H9 (cell line): ENCODE results near the gene FBXO11. TPM values are rescaled to one million over a fixed set of nuclear protein-coding genes. Genes with fewer than 3 reads are reported as not detected.

ENCODE experiments used
- DNase-seq: peaks from one replicate; pipeline ENCODE4 v3.0.0-alpha.2; 2017
- H2AFZ ChIP-seq: one replicate; pipeline ENCODE4 v1.6.1; 2013; ENCODE audit warnings: mild to moderate bottlenecking, low read length, control low read depth, moderate library complexity
- H2AK5ac ChIP-seq: 2 replicates; pipeline ENCODE4 v1.6.1; 2013; ENCODE audit warnings: low read length, control low read depth, mixed read lengths; ENCODE audit not compliant: insufficient read length
- H2BK120ac ChIP-seq: one replicate; pipeline ENCODE4 v1.6.1; 2013; ENCODE audit warnings: low read depth, mild to moderate bottlenecking, low read length, control low read depth, inconsistent platforms; ENCODE audit not compliant: poor library complexity, severe bottlenecking
- H2BK12ac ChIP-seq: 2 replicates; pipeline ENCODE4 v1.6.1; 2013; ENCODE audit warnings: low read length, control low read depth, mixed read lengths, low read depth; ENCODE audit not compliant: insufficient read length
- H2BK15ac ChIP-seq: 2 replicates; pipeline ENCODE4 v1.6.1; 2013; ENCODE audit warnings: low read depth, low read length, control low read depth
- H2BK20ac ChIP-seq: one replicate; pipeline ENCODE4 v1.6.1; 2013; ENCODE audit warnings: low read depth, mild to moderate bottlenecking, low read length, control low read depth, inconsistent platforms; ENCODE audit not compliant: poor library complexity, severe bottlenecking
- H2BK5ac ChIP-seq: 2 replicates; pipeline ENCODE4 v1.6.1; 2013; ENCODE audit warnings: low read length, control low read depth, mixed read lengths; ENCODE audit not compliant: insufficient read length
- H3K14ac ChIP-seq: 2 replicates; pipeline ENCODE4 v1.6.1; 2013; ENCODE audit warnings: low read length, control low read depth; ENCODE audit not compliant: insufficient read depth
- H3K18ac ChIP-seq: 2 replicates; pipeline ENCODE4 v1.6.1; 2013; ENCODE audit warnings: low read depth, mild to moderate bottlenecking, mixed read lengths, low read length, control low read depth; ENCODE audit not compliant: insufficient read length
- H3K23ac ChIP-seq: 2 replicates; pipeline ENCODE4 v1.6.1; 2013; ENCODE audit warnings: low read length, control low read depth, mixed read lengths, low read depth; ENCODE audit not compliant: insufficient read length
- H3K23me2 ChIP-seq: 2 replicates; pipeline ENCODE4 v1.6.1; 2013; ENCODE audit warnings: low read depth, mild to moderate bottlenecking, mixed read lengths, low read length, control low read depth; ENCODE audit not compliant: insufficient read length, poor library complexity, severe bottlenecking
- H3K27ac ChIP-seq: 2 replicates; pipeline ENCODE4 v1.5.1; 2013; ENCODE audit warnings: low read length, control low read depth, mixed read lengths, low read depth; ENCODE audit not compliant: insufficient read length
- H3K27me3 ChIP-seq: 2 replicates; pipeline ENCODE4 v1.6.1; 2013; ENCODE audit warnings: low read length, control low read depth, inconsistent platforms; ENCODE audit not compliant: insufficient read depth
- H3K4ac ChIP-seq: 2 replicates; pipeline ENCODE4 v1.6.1; 2013; ENCODE audit warnings: low read depth, mild to moderate bottlenecking, control low read depth, inconsistent platforms, low read length, moderate library complexity
- H3K4me1 ChIP-seq: 2 replicates; pipeline ENCODE4 v1.6.1; 2013; ENCODE audit warnings: low read length, control low read depth, inconsistent platforms; ENCODE audit not compliant: insufficient read depth
- H3K4me2 ChIP-seq: 2 replicates; pipeline ENCODE4 v1.6.1; 2013; ENCODE audit warnings: low read length, control low read depth, mixed read lengths; ENCODE audit not compliant: insufficient read length, insufficient read depth
- H3K56ac ChIP-seq: 2 replicates; pipeline ENCODE4 v1.6.1; 2013; ENCODE audit warnings: low read depth, mild to moderate bottlenecking, mixed read lengths, low read length, control low read depth; ENCODE audit not compliant: insufficient read length
- H3K79me1 ChIP-seq: 2 replicates; pipeline ENCODE4 v1.6.1; 2013; ENCODE audit warnings: low read depth, mild to moderate bottlenecking, moderate library complexity, low read length, control low read depth, inconsistent platforms; ENCODE audit not compliant: insufficient read depth, poor library complexity, severe bottlenecking
- H3K79me2 ChIP-seq: 2 replicates; pipeline ENCODE4 v1.6.1; 2013; ENCODE audit warnings: low read length, control low read depth, inconsistent platforms; ENCODE audit not compliant: insufficient read depth
- H3K9ac ChIP-seq: 2 replicates; pipeline ENCODE4 v1.6.1; 2013; ENCODE audit warnings: low read length, control low read depth, mixed read lengths; ENCODE audit not compliant: insufficient read length; ENCODE audit errors: extremely low read depth
- H3K9me3 ChIP-seq: one replicate; pipeline ENCODE4 v1.6.1; 2013; ENCODE audit warnings: low read depth, low read length, inconsistent platforms; ENCODE audit not compliant: control insufficient read depth
- H3T11ph ChIP-seq: one replicate; pipeline ENCODE4 v1.6.1; 2013; ENCODE audit warnings: mild to moderate bottlenecking, low read length, control low read depth, inconsistent platforms
- H4K20me1 ChIP-seq: one replicate; pipeline ENCODE4 v1.6.1; 2013; ENCODE audit not compliant: control insufficient read depth, insufficient read length, insufficient read depth
- H4K5ac ChIP-seq: 2 replicates; pipeline ENCODE4 v1.6.1; 2013; ENCODE audit warnings: low read depth, mild to moderate bottlenecking, mixed read lengths, low read length, control low read depth; ENCODE audit not compliant: insufficient read length
- H4K8ac ChIP-seq: replicated peaks from 2 replicates; pipeline ENCODE4 v1.6.1; 2013; ENCODE audit warnings: low read length, control low read depth, mixed read lengths, low read depth; ENCODE audit not compliant: insufficient read length
- H4K91ac ChIP-seq: 2 replicates; pipeline ENCODE4 v1.6.1; 2013; ENCODE audit warnings: low read depth, mild to moderate bottlenecking, moderate library complexity, mixed read lengths, low read length, control low read depth; ENCODE audit not compliant: insufficient read length
- H3K27ac Mint-ChIP-seq, 3 experiments: 2 replicates in 2 of 3; 3 replicates in 1 of 3; pipeline ENCODE4 v1.8.0; 2020 to 2021; ENCODE audit warnings: mixed read lengths in 3 of 3, mild to moderate bottlenecking in 1 of 3, moderate library complexity in 1 of 3
- H3K27me3 Mint-ChIP-seq: 2 replicates; pipeline ENCODE4 v1.8.0; 2021; ENCODE audit warnings: low read depth, mild to moderate bottlenecking, moderate library complexity, mixed read lengths
- H3K36me3 Mint-ChIP-seq, 3 experiments: 2 replicates in 2 of 3; 3 replicates in 1 of 3; pipeline ENCODE4 v1.8.0; 2020 to 2021; ENCODE audit warnings: low read depth in 3 of 3, mixed read lengths in 3 of 3; ENCODE audit not compliant: insufficient read depth in 1 of 3
- H3K4me1 Mint-ChIP-seq, 2 experiments: 2 replicates each; pipeline ENCODE4 v1.8.0; 2020; ENCODE audit warnings: mixed read lengths in 2 of 2
- H3K4me3 Mint-ChIP-seq, 2 experiments: 2 replicates in 1 of 2; 3 replicates in 1 of 2; pipeline ENCODE4 v1.8.0; 2020 to 2021; ENCODE audit warnings: mild to moderate bottlenecking in 2 of 2, mixed read lengths in 2 of 2, moderate library complexity in 1 of 2
- H3K9me3 Mint-ChIP-seq, 2 experiments: 2 replicates in 1 of 2; 3 replicates in 1 of 2; pipeline ENCODE4 v1.8.0; 2020; ENCODE audit warnings: mild to moderate bottlenecking in 2 of 2, mixed read lengths in 2 of 2, moderate library complexity in 1 of 2
- CTCF ChIP-seq: fragments of 200-600 bp; sonication (generic); conservative IDR thresholded peaks from 3 replicates; pipeline ENCODE4 v1.8.0; 2021; ENCODE audit warnings: antibody characterized with exemption, mild to moderate bottlenecking
- WGBS: extraction: QIAGEN DNeasy Blood & Tissue Kit; methylation state at CpG from one replicate; pipeline ENCODE4 v1.1.7; 2013; ENCODE audit warnings: missing lambda C conversion rate, low lambda C conversion rate, mixed read lengths; ENCODE audit not compliant: insufficient read length; ENCODE audit errors: extremely low coverage; 5-methylcytosine and 5-hydroxymethylcytosine counted together
- total RNA-seq: library from RNA; stranded (reverse); gene quantifications from 2 replicates; pipeline ENCODE4 v1.2.1, GENCODE V29; 2021

The FBXO11 gene
- total RNA-seq, 1 experiment from 2014 or later, result 68.8 TPM

- H3K36me3 Mint-ChIP-seq, result no peaks in the 10 kb centered on the region
- Histone ChIP-seq H2BK120ac (no peak overlapping the region), H3K79me2 (no peaks in the 10 kb centered on the region), H3K23ac (no peak overlapping the region), H2AFZ (no peak overlapping the region), H3K14ac (no peak overlapping the region), H4K20me1 (no peaks in the 10 kb centered on the region), H4K5ac (no peak overlapping the region), H4K8ac (no peak overlapping the region), H3K9ac (no peak overlapping the region), H3K4ac (no peak overlapping the region), H3K9me3 (no peaks in the 10 kb centered on the region), H3K4me2 (no peak overlapping the region), H3K23me2 (no peaks in the 10 kb centered on the region), H3K79me1 (no peaks in the 10 kb centered on the region), H3K56ac (no peak overlapping the region), H2BK15ac (no peak overlapping the region), H3K4me1 (no peaks in the 10 kb centered on the region), H2BK12ac (no peak overlapping the region), H4K91ac (no peak overlapping the region), H3K27me3 (no peaks in the 10 kb centered on the region), H2AK5ac (no peak overlapping the region), H3K18ac (no peak overlapping the region), H2BK5ac (no peak overlapping the region), H3T11ph (no peak overlapping the region), H2BK20ac (no peak overlapping the region), H3K27ac (no peak overlapping the region)
- no peak overlapping the region for H3K27ac Mint-ChIP-seq
- WGBS, result no CpG with 5 or more reads among the region's 2 CpGs
- DNase-seq, result no peak
- H3K9me3 Mint-ChIP-seq, result no peaks in the 10 kb centered on the region
- H3K4me3 Mint-ChIP-seq, result no peak overlapping the region
- no peak for TF ChIP-seq CTCF
- no peaks in the 10 kb centered on the region for H3K27me3 Mint-ChIP-seq
- H3K4me1 Mint-ChIP-seq, result peaks cover 4 to 11% of the 10 kb centered on the region in 2 experiments
Observed at GRCh38 chr2:47941936-47942335, 35.6 kb upstream of the FBXO11 start.
